ENCODE data around the gene UBASH3B. TPM values are rescaled to one million over a fixed set of nuclear protein-coding genes. Genes with fewer than 3 reads are reported as not detected.
"Not testable (repeated sequence)": the region's sequence is repeated elsewhere in the genome, so short reads cannot be mapped to it uniquely, and the experiment has no call there.

The UBASH3B gene
- total RNA-seq, 1 donor from 2014 or later, result 3.4 TPM

DNA sequence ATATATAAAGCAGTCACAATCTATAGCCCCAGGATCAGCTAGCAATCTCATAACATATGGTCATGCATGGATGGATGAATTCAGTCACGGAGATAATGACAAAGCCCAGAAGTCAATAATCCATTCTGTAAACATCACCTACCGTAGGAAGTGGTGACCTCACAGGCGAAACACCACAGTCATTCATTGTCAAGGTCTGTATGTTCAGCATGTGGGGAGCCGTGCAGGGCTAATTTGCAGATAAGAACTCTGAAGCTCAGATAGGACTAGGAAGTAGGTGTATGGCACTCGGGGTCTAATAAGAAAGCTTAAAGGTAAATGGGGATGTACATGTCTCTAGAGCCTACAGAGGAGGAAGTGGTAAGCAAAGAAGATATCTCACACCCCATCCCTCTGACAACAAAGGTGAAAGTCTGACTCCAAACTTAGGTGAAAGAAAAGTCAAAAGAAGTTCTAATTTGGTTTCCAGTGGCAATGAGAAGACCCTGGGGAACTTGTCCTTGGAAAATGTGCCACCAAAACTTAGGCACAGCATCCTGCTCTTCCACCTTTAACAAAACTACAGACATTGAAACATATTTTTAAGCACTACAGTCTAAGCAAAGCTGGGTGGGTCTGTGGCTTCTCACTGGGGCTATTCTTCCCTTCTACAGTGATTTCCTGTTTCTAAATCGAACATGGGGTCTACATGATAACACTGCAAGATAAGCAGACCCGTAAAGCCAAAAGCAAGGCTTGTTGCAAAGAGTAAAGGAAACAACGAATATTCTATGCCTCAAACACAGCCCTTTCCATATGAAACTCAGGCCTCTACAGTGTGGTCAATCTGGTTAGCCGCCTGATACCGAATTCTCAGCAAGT lies 188.0 kb downstream of the UBASH3B start:
- no peak for DNase-seq (ENCODE audit: low read depth in 2 of 2)

DNA sequence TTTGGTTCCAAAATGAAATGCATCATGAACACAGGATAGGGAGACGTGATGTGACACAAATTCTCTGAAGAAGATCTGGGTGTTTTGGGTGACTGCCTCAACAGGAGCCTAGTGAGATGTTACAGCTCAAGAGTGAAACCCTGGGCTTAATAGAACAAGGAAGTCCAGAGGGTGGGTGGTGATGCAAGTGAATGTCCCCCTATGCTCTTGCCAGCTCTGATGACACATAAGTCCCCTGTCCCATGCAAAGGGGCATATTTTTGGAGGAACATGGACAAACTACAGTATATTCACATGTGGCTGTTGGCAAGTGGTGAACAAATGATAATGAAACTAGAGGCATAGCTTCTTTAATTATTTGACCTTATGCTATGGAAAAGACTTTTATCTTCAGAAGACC lies 191.9 kb downstream of the UBASH3B start:
- DNase-seq (ENCODE audit: low read depth in 2 of 2), result no peak

- DNase-seq (ENCODE audit: low read depth in 2 of 2), result no peak
Measured at GRCh38 chr11:122848186-122848585, 192.7 kb downstream of the UBASH3B start.

DNA sequence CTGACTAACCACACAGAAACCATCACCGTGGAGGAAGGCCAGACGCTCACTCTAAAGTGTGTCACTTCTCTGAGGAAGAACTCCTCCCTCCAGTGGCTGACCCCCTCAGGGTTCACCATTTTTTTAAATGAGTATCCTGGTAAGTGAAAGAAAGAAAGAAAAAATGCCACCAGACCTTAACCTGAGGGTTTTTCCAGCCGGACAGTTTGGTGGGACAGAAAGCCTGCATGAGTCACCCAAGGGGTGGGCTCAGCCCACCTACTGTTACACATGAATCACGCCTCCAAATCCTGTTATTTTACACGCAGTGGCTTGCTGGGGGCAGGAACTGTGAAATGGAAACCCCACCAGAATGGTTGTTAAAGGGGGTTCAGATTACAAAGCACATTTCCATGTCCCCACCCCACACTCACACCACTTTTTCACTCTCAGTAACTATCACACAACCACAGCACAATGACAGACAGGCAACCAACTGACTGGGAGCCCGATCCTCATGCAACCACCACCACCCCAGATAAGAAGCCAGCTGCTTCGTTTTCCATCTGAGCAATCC lies 194.6 kb downstream of the UBASH3B start:
- peak in 1 of 2 donors; percentile 58 for DNase-seq (ENCODE audit: low read depth in 2 of 2)

GRCh38 chr11:122851366-122851966 lies 195.9 kb downstream of the UBASH3B start:
- DNase-seq (ENCODE audit: low read depth in 2 of 2), result no peak

GRCh38 chr11:122852074-122852795 lies 196.7 kb downstream of the UBASH3B start:
- no peak for DNase-seq (ENCODE audit: low read depth in 2 of 2)

DNA sequence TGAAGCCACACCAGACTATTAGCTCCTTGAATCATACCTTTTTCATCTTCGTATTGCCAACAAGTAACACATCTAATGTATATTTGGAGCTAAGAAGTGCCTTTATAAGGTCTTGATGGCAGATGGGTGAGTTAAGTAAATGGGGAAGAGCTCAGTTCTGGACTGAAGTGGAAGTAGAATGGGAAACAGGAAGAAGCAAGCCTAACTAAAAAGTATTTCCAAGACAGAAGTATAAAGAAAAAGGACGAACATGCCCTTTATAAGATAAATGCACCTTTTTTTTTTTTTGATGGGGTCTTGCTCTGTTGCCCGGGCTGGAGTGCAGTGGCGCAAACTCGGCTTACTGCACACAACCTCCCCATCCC lies 197.3 kb downstream of the UBASH3B start:
- DNase-seq (ENCODE audit: low read depth in 2 of 2), result no peak

DNA sequence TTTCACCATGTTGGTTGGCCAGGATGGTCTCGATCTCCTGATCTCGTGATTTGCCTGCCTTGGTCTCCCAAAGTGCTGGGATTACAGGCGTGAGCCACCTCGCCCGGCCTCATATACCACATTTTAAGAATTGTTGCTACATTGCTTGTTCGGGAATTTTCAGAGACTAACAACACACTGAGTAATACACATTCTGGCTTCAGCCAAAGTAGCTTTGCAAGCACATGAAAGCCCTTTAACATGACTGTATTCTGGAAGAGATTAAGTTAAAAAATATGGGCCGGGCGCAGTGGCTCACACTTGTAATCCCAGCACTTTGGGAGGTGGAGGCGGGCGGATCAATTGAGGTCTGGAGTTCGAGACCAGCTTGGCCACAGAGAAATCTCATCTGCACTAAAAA lies 197.7 kb downstream of the UBASH3B start:
- no peak for DNase-seq (ENCODE audit: low read depth in 2 of 2)

- peak; percentile 77 to 81 for DNase-seq (ENCODE audit: low read depth in 2 of 2)
Measured at GRCh38 chr11:122853971-122854446, 198.5 kb downstream of the UBASH3B start.

DNA sequence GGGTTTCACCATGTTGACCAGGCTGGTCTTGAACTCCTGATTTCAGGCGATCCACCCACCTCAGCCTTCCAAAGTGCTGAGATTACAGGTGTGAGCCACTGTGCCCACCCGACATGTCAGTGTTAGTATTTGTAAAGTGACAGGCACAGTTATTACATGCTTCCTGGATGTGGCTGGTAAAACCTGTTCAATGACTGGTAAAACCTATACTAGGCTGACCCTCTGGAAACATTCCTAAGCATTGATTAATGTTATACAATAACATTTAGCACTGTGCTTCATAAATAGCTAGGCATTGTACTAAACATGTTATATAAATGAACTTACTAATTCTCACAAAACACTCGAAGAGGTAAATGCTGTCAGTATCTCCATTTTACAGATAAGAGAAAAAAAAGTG lies 206.1 kb downstream of the UBASH3B start:
- DNase-seq (ENCODE audit: low read depth in 2 of 2), result no peak

- no peak for DNase-seq (ENCODE audit: low read depth in 2 of 2)
Measured at GRCh38 chr11:122862091-122862490, 206.6 kb downstream of the UBASH3B start.

GRCh38 chr11:122863154-122863553 lies 207.6 kb downstream of the UBASH3B start:
- not testable (repeated sequence) for DNase-seq (ENCODE audit: low read depth in 2 of 2)

GRCh38 chr11:122863704-122864326 lies 208.3 kb downstream of the UBASH3B start:
- peak; percentile 49 to 67 for DNase-seq (ENCODE audit: low read depth in 2 of 2)

Other genes with a start within 250 kb of the UBASH3B start
- gene CRTAM, start 182.8 kb downstream of the UBASH3B start, total RNA-seq, result not detected in 2 replicates
- 0.20 and 0.65 TPM in 2 replicates for gene JHY, start 227.0 kb downstream of the UBASH3B start, total RNA-seq

Data from lung microvascular endothelial cell (primary cell).